Small intestine (tissue), 7 donors: Measurements from ENCODE around the gene KIF5C. TPM values are rescaled to one million over a fixed set of nuclear protein-coding genes. Genes with fewer than 3 reads are reported as not detected.

ENCODE experiments used
- DNase-seq, 2 donors: peaks; one replicate each; pipeline versions ENCODE4 v3.0.0 to v3.0.0-alpha.2; 2013
- FAIRE-seq: peaks from 2 replicates; lab custom pipeline; 2012; peaks lifted over from hg19 to GRCh38; lab: Jason Lieb, UNC
- H3K27ac ChIP-seq, 3 donors: one replicate each; pipeline ENCODE4 v1.5.1; 2013; ENCODE audit warnings: low read length in 2 of 3, mild to moderate bottlenecking in 2 of 3, control low read depth in 1 of 3, inconsistent platforms in 1 of 3, low read depth in 1 of 3, moderate library complexity in 1 of 3
- H3K27me3 ChIP-seq, 3 donors: one replicate each; pipeline ENCODE4 v1.6.1; 2013; ENCODE audit warnings: low read length in 3 of 3, inconsistent platforms in 1 of 3; ENCODE audit not compliant: control insufficient read depth in 3 of 3, insufficient read depth in 3 of 3
- H3K36me3 ChIP-seq, 3 donors: one replicate each; pipeline ENCODE4 v1.6.1; 2013; ENCODE audit warnings: low read length in 3 of 3, inconsistent platforms in 1 of 3, low read depth in 1 of 3, mild to moderate bottlenecking in 1 of 3, moderate library complexity in 1 of 3; ENCODE audit not compliant: control insufficient read depth in 3 of 3, insufficient read depth in 2 of 3
- H3K4me1 ChIP-seq, 3 donors: one replicate each; pipeline ENCODE4 v1.6.1; 2013; ENCODE audit warnings: low read length in 2 of 3, inconsistent platforms in 1 of 3, low read depth in 1 of 3, mild to moderate bottlenecking in 1 of 3, moderate library complexity in 1 of 3; ENCODE audit not compliant: control insufficient read depth in 3 of 3, insufficient read depth in 2 of 3
- H3K4me3 ChIP-seq, 3 donors: one replicate each; pipeline ENCODE4 v1.5.1; 2013; ENCODE audit warnings: low read length in 3 of 3, control low read depth in 1 of 3, inconsistent platforms in 1 of 3, low read depth in 1 of 3, mild to moderate bottlenecking in 1 of 3, moderate library complexity in 1 of 3
- H3K9me3 ChIP-seq, 2 donors: one replicate each; pipeline ENCODE4 v1.6.1; 2013; ENCODE audit warnings: low read depth in 1 of 2, low read length in 1 of 2; ENCODE audit not compliant: control insufficient read depth in 2 of 2, insufficient read depth in 1 of 2
- WGBS, 3 donors: extraction: QIAGEN DNeasy Blood & Tissue Kit; methylation state at CpG; one replicate each; pipeline ENCODE4 v1.1.7; 2013; 5-methylcytosine and 5-hydroxymethylcytosine counted together
- polyA plus RNA-seq, 4 donors: library from polyadenylated mRNA; stranded (reverse) in 3 of 4; unstranded in 1 of 4; fragments of 200-250 nt in 3 of 4; fragments of 120-200 nt in 1 of 4; gene quantifications; one replicate each; pipeline versions ENCODE4 v1.2.1 to v1.2.3, GENCODE V29; 2013
- donor health status: healthy with polysubstance abuse.
- donor health status: control.
- donor health status: control.
- donor health status: Bipolar disorder and iron deficiency.
- donor health status: healthy.

Gene KIF5C
- polyA plus RNA-seq, 4 donors: 0.22 to 6.4 (median 2.4) TPM

GRCh38 chr2:149041482-149041881 lies 166.5 kb downstream of the KIF5C start:
- no peak overlapping the region for H3K4me3 ChIP-seq
- H3K27me3 ChIP-seq: peaks cover 4 to 15% (median 11%) of the 10 kb centered on the region in 3 donors
- H3K9me3 ChIP-seq: no peaks in the 10 kb centered on the region
- no peak for DNase-seq
- H3K27ac ChIP-seq: no peak overlapping the region
- no peaks in the 10 kb centered on the region for H3K36me3 ChIP-seq
- 85 to 96% (median 89%) methylated on average over 1 of the region's 1 CpG for WGBS, 3 donors
- no peak for FAIRE-seq
- H3K4me1 ChIP-seq: peaks cover 0 to 6% (median 0%) of the 10 kb centered on the region in 3 donors

- H3K27me3 ChIP-seq: peaks cover 0 to 11% (median 4%) of the 10 kb centered on the region in 3 donors
- FAIRE-seq (no peak), DNase-seq (no peak)
- H3K9me3 ChIP-seq: no peaks in the 10 kb centered on the region
- WGBS, 3 donors: 57 to 74% (median 69%) methylated on average over 1 of the region's 1 CpG
- H3K27ac ChIP-seq: no peak overlapping the region
- H3K4me3 ChIP-seq: no peak overlapping the region
- H3K4me1 ChIP-seq: peaks cover 0 to 4% (median 0%) of the 10 kb centered on the region in 3 donors
- no peaks in the 10 kb centered on the region for H3K36me3 ChIP-seq
Observed at GRCh38 chr2:149042881-149043280, 167.9 kb downstream of the KIF5C start.

- no peak overlapping the region for H3K27ac ChIP-seq
- H3K27me3 ChIP-seq: peaks cover 0 to 2% (median 0%) of the 10 kb centered on the region in 3 donors
- H3K4me1 ChIP-seq: no peaks in the 10 kb centered on the region
- no peaks in the 10 kb centered on the region for H3K9me3 ChIP-seq
- DNase-seq (no peak), FAIRE-seq (no peak)
- H3K36me3 ChIP-seq: no peaks in the 10 kb centered on the region
- no peak overlapping the region for H3K4me3 ChIP-seq
- 30 to 62% (median 56%) methylated on average over 1 of the region's 1 CpG for WGBS, 3 donors
Observed at GRCh38 chr2:149044500-149044899, 169.5 kb downstream of the KIF5C start.

GRCh38 chr2:149047118-149047517 lies 172.1 kb downstream of the KIF5C start:
- no peak overlapping the region for H3K27ac ChIP-seq
- no peaks in the 10 kb centered on the region for H3K27me3 ChIP-seq
- no peak for DNase-seq
- H3K36me3 ChIP-seq: no peaks in the 10 kb centered on the region
- no peaks in the 10 kb centered on the region for H3K4me1 ChIP-seq
- no peak overlapping the region for H3K4me3 ChIP-seq
- 86 to 90% (median 89%) methylated on average over 2 of the region's 2 CpGs for WGBS, 3 donors
- FAIRE-seq: no peak
- no peaks in the 10 kb centered on the region for H3K9me3 ChIP-seq

GRCh38 chr2:149049142-149049541 lies 174.1 kb downstream of the KIF5C start:
- no peak overlapping the region for H3K4me3 ChIP-seq
- no peak for FAIRE-seq
- no peak for DNase-seq

GRCh38 chr2:149050188-149050587 lies 175.2 kb downstream of the KIF5C start:
- DNase-seq (no peak), FAIRE-seq (no peak)
- no peak overlapping the region for H3K27ac ChIP-seq
- 59 to 78% (median 72%) methylated on average over 6 of the region's 6 CpGs for WGBS, 3 donors
- no peaks in the 10 kb centered on the region for H3K9me3 ChIP-seq
- no peaks in the 10 kb centered on the region for H3K36me3 ChIP-seq
- no peaks in the 10 kb centered on the region for H3K4me1 ChIP-seq
- no peak overlapping the region for H3K4me3 ChIP-seq
- H3K27me3 ChIP-seq: no peaks in the 10 kb centered on the region

More at GRCh38 chr2:149049142-149049541, 174.1 kb downstream of the KIF5C start:
- 83 to 84% (median 84%) methylated on average over 2 of the region's 2 CpGs for whole genome bisulfite sequencing, 3 donors
- Histone ChIP-seq H3K27ac (no peak overlapping the region), H3K4me1 (no peaks in the 10 kb centered on the region), H3K27me3 (no peaks in the 10 kb centered on the region), H3K36me3 (no peaks in the 10 kb centered on the region), H3K9me3 (no peaks in the 10 kb centered on the region)

- FAIRE-seq (no peak), DNase-seq (no peak)
- H3K36me3 ChIP-seq: no peaks in the 10 kb centered on the region
- H3K9me3 ChIP-seq: no peaks in the 10 kb centered on the region
- H3K4me3 ChIP-seq: no peak overlapping the region
- WGBS, 3 donors: 52 to 92% (median 76%) methylated on average over 1 of the region's 1 CpG
- no peaks in the 10 kb centered on the region for H3K27me3 ChIP-seq
- no peaks in the 10 kb centered on the region for H3K4me1 ChIP-seq
- H3K27ac ChIP-seq: no peak overlapping the region
Observed at GRCh38 chr2:149055751-149056150, 180.7 kb downstream of the KIF5C start.

GRCh38 chr2:149056541-149057255 lies 181.7 kb downstream of the KIF5C start:
- no peaks in the 10 kb centered on the region for H3K36me3 ChIP-seq
- WGBS, 3 donors: 78 to 82% (median 82%) methylated on average over 6 of the region's 6 CpGs
- no peak for DNase-seq
- no peaks in the 10 kb centered on the region for H3K4me1 ChIP-seq
- no peak overlapping the region for H3K4me3 ChIP-seq
- no peaks in the 10 kb centered on the region for H3K9me3 ChIP-seq
- no peak overlapping the region for H3K27ac ChIP-seq
- H3K27me3 ChIP-seq: no peaks in the 10 kb centered on the region
- FAIRE-seq: no peak

- H3K4me3 ChIP-seq: no peak overlapping the region
- H3K36me3 ChIP-seq: no peaks in the 10 kb centered on the region
- no peaks in the 10 kb centered on the region for H3K9me3 ChIP-seq
- H3K27ac ChIP-seq: no peak overlapping the region
- WGBS, 3 donors: 40 to 49% (median 41%) methylated on average over 5 of the region's 5 CpGs
- H3K27me3 ChIP-seq: no peaks in the 10 kb centered on the region
- FAIRE-seq (no peak), DNase-seq (no peak)
- no peaks in the 10 kb centered on the region for H3K4me1 ChIP-seq
Observed at GRCh38 chr2:149057401-149057800, 182.4 kb downstream of the KIF5C start.
